T47D (cell line): ENCODE measurements around the gene COL4A2.
A peak's percentile ranks its signal among the peaks of the same experiment; 100 is the strongest.

Experiments used
- DNase-seq, 2 experiments: peaks; one replicate each; pipeline versions ENCODE4 v3.0.0 to v3.0.0-alpha.2; 2011 to 2012; ENCODE audit warnings: low read depth in 1 of 2, low spot score in 1 of 2
- JUND ChIP-seq: IDR thresholded peaks from 2 replicates; pipeline ENCODE4 v1.6.1; 2012; ENCODE audit warnings: low read depth
- in situ Hi-C: cut with HindIII; loops from 2 replicates; pipeline ENCODE4 v1.10.0; 2016; ENCODE audit warnings: low sequenced_read_pairs, low pct_unique_long_range_greater_than_20kb

The COL4A2 gene

GRCh38 chr13:110347535-110348308, 40.6 kb downstream of the COL4A2 start:
- TF ChIP-seq JUND, result peak; percentile 48; the same call in 1 of the 2 replicates
- peak in 1 of 2 experiments; percentile 55 for DNase-seq
- in situ Hi-C loops, result no loop called here

- in situ Hi-C loops, result no loop called here
- no peak for TF ChIP-seq JUND
These were observed 41.4 kb downstream of the COL4A2 start for GRCh38 chr13:110348309-110349105.

DNA sequence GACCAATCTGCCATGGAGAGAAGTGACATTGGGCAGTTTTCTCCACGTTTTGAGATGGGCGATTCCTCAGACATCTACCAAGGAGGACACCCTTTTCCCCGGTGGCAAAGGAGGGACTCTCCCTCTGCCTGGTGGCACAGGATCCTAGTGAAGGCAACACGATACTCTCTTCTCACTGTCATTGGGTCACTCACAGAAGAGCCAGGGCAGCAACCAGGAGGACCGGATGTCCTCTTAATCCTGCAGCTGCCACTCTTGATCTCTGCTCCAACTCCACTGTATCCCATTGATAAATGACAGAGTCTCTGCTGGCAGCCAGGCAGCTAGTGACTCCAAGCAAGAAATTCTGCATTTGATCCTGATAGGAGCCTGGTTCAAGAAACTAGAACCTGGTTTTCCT, 42.2 kb downstream of the COL4A2 start:
- TF ChIP-seq JUND, result no peak
- DNase-seq, result no peak
- in situ Hi-C loops, result no loop called here

More at GRCh38 chr13:110348309-110349105, 41.4 kb downstream of the COL4A2 start:
- DNase-seq, result no peak

DNA sequence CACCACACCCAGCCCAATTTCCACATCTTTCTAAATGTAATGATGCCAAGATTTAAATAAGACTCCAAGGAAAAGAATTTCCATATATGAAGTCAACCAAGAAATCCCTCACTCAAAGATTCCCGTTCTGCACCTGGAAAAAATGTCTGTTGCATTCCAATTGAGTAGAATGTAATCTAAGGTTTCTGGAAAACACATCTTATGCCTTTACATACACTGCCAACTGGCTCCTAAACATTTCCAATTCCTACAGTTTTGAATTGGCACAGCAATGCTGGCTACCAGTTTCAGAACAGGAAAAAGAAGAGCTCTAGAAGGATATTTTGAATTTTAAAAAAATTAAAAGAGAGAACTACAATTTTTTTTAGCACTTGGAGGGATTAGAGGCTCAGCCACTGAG, 43.0 kb downstream of the COL4A2 start:
- no peak for DNase-seq
- in situ Hi-C loops, result no loop called here
- TF ChIP-seq JUND, result no peak

DNA sequence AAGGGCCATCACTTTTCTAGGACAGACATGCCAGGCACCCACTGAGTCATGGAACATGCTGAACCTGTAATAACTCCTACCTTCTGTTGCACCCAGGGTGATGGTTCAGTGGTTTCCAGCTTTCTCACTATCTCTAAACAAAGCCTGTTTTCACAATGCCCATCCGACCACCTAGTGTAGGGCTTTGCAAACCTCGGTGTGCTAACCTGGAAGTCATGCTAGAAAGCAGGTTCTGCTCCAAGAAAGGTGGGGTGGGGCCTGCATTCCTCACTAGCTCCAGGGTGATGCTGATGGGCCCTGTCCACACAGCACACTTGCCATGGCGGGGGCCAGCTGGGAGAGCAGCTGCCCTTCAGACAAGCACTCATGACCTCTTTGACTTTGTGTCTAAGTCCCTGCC, 43.4 kb downstream of the COL4A2 start:
- in situ Hi-C loops, result no loop called here
- no peak for TF ChIP-seq JUND
- no peak for DNase-seq

DNA sequence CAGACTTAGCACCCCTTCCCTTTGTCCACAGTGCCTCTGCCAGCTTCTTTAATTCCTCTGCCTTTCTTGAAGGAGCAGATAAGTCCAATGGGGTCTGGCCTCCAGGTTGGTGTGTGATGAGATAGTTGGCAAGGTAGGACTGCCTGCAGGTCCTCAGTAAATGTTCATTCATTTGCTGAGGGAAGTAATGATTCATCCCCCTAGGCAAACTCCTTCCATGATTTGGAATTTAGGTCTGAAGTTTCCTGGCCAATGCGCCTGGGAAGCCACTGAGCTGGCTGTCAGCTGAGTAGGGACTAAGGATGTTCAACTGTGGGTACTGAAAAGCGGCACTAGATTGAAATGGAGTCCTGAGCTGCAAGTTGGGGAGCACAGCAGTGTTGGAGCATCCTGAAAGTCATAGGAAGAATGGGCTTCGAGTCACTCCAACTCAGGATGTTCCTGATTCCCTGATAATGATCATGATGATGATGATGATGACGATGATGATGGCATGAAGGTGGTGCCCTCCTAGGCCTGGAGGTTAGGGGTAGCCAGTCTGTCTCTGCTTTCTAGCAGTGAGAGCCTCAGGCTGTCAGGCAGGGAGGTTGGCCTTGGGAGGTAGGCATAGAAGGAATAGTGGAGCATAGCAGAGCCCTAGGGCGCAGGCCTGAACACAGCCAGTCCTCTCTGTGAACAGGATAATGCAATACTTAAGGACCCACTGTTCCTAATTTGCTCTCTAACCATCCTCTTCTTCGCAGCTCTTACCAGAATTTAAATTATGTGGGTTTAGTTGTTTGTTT, 44.7 kb downstream of the COL4A2 start:
- DNase-seq, result no peak
- in situ Hi-C loops, result no loop called here
- TF ChIP-seq JUND, result no peak

DNA sequence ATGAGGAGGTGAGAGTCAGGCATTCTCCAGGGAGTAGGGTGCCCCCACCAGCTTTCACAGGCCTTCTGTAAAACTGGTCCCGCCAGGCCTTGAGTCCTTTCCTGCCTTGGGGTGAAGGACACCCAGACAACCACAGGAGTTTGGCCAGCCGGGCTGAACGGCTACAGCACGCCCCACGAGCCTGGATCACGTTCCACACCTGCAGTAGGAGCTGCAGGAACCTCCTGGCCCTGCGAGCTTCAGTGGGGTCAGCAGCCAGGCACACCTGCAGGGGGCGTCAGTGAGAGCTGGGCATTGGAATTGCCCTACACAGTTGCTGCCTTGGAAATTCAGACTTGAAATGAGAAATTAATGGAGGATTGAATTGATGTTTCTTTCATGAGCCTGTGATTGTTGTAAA, 45.7 kb downstream of the COL4A2 start:
- no peak for TF ChIP-seq JUND
- no peak for DNase-seq

DNA sequence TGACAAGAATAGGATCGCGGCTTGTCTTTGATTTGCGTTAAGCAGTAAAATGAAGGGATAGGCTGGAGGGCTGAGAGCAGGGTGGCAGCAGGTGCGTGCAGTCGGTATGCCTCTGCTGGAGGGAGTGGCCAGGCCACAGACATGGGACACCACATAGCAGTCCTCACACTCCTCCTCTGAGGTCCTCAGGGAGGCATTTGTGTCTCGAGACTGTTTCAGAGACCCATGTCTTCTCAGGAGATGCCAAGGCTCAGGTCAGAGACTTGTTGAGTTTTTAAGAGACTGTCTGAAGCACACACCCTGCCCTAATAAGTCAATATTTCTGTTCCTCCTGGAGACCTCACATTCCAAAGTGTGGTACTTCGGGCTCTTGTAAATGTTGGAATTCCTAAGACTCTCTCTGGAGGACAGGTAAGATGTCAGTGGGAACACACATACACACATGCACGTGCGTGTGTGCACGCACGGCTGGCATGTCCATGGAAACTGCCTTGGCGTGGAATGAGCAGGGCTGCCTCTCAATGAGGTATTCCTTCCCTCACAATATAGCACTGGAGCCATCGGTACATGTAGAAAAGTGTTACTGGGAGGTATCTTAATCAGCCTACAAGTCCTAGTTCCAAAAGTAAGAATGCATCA, 46.4 kb downstream of the COL4A2 start:
- in situ Hi-C loops, result no loop called here
- DNase-seq, result no peak
- TF ChIP-seq JUND, result no peak

More for the DNA sequence above, 45.7 kb downstream of the COL4A2 start:
- in situ Hi-C loops, result no loop called here

DNA sequence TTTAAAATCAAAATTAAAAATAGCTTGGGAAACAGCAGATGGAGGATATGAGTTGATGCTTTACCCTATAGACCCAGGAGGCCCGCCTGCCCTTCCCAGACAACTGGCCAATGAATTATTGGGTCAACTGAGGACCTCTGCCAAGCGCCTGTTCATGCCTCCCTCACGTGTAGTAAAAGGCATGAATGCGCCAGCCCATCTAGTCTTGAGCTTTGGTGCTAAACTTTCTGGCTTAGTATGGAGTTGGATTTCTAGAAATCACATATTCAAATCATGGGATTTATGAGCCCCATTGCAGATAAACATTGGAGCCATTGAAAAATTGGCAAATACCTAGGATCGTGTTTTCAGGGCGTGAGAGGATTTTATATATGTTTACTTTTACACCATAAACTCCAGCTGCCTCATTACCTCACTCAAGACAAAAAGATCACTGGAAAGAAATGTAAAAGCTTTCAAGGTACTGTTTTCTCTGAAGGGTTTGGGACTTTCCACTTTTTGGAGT, 47.1 kb downstream of the COL4A2 start:
- in situ Hi-C loops, result no loop called here
- TF ChIP-seq JUND, result no peak
- no peak for DNase-seq

GRCh38 chr13:110354715-110355473, 47.8 kb downstream of the COL4A2 start:
- in situ Hi-C loops, result no loop called here
- no peak for DNase-seq

DNA sequence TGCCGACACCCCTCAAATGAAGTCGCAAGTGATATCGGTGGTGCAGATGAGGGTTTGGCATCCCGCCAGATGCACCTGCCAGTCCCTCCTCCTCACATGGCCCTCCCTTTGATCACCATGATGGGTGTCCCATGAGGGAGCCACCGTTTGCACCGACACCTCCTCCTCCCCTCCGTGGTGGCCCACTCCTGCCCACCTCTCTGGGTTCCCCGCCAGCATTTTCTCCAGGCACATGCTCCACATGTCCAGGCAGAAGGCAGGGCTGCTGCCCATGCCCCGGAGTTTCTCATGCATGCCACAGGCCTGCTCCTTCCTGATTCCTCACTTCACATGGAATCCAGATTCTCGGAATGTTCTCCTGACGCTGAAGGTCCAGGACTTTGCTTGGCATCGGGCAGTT, 49.3 kb downstream of the COL4A2 start:
- no peak for TF ChIP-seq JUND
- no peak for DNase-seq
- in situ Hi-C loops, result no loop called here

More at GRCh38 chr13:110354715-110355473, 47.8 kb downstream of the COL4A2 start:
- no peak for TF ChIP-seq JUND

DNA sequence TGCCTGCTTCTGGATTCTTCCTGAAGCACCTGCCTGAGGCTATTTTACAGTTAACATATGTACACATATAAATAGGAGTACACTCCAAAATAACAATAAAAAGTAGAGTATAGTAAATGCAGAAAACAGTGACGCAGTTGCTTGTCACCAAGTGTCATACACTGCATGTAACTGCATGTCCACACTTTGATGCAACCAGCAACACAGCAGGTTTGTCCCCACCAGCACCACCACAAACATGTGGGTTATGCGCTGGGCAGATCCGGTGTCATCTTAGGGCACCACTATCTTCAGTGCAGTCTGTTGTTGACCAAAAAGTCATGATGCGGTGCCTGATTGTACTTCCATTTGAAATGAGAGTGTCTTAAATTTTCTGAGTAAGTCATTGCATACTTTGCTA, 51.3 kb downstream of the COL4A2 start:
- in situ Hi-C loops, result no loop called here
- no peak for DNase-seq
- TF ChIP-seq JUND, result no peak
